HCT116 (cell line): ENCODE data around the gene SRRT.

Experiments
- CTCF ChIP-seq, 3 experiments: fragments of 200-600 bp in 1 of 3; sonication (generic) in 1 of 3; IDR thresholded peaks in 2 of 3; conservative IDR thresholded peaks in 1 of 3; 2 replicates each; pipeline ENCODE4 v1.5.1; 2012 to 2017; ENCODE audit warnings: low read depth in 2 of 3, low read length in 2 of 3, antibody characterized with exemption in 1 of 3, borderline replicate concordance in 1 of 3, control low read depth in 1 of 3, mild to moderate bottlenecking in 1 of 3, mixed read lengths in 1 of 3, mixed run types in 1 of 3, moderate library complexity in 1 of 3; ENCODE audit not compliant: insufficient read depth in 1 of 3
- POLR2A ChIP-seq: IDR thresholded peaks from 2 replicates; pipeline ENCODE4 v1.7.0; 2011; ENCODE audit warnings: borderline replicate concordance; ENCODE audit not compliant: insufficient read depth, insufficient read length; ENCODE audit errors: extremely low read depth
- SRF ChIP-seq: IDR thresholded peaks from 2 replicates; pipeline ENCODE4 v1.6.1; 2012; ENCODE audit warnings: low read depth
- YY1 ChIP-seq: IDR thresholded peaks from 2 replicates; pipeline ENCODE4 v1.6.1; 2011; ENCODE audit warnings: low read length, low read depth, moderate library complexity, mild to moderate bottlenecking; ENCODE audit not compliant: insufficient replicate concordance; ENCODE audit errors: extremely low read depth

GRCh38 chr7:100914208-100914878 is 39.4 kb downstream of the SRRT start:
- TF ChIP-seq SRF (no peak), YY1 (no peak), CTCF (IDR thresholded peaks at IDR 0.05 in 2 of 3, conservative IDR thresholded peaks at IDR 0.05 in 1 of 3; ENCODE audit: borderline replicate concordance in 1 of 3, insufficient read depth in 1 of 3, low read depth in 2 of 3, low read length in 2 of 3) (no peak), POLR2A (no peak)
